ENCODE measurements around the gene MDP1. TPM values are rescaled to one million over a fixed set of nuclear protein-coding genes. Genes with fewer than 3 reads are reported as not detected.

MDP1 gene
- total and polyA plus RNA-seq, 2 experiments from 2014 or later = 9.8 to 31.1 TPM

DNA sequence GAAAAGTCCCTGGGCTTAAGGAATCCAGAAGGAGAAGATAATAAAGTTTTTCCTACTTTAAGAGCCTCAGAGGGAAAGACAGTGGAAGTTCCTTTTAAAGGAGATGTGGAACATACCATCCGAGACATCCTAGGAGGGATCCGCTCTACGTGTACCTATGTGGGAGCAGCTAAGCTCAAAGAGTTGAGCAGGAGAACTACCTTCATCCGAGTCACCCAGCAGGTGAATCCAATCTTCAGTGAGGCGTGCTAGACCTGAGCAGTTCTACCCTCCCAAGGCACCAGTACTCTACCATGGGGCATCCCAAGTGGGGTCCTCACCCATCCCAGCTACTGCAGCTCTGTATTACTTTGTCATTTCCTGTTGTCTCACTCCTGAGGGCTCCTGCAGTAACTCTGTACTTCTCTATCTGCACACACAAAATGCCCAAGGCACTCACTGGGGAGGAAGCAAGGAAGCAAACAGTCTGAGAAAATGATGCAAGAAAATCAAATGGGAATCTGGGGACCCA, 22.7 kb upstream of the MDP1 start (continued):
- TF ChIP-seq, protein P1, sequence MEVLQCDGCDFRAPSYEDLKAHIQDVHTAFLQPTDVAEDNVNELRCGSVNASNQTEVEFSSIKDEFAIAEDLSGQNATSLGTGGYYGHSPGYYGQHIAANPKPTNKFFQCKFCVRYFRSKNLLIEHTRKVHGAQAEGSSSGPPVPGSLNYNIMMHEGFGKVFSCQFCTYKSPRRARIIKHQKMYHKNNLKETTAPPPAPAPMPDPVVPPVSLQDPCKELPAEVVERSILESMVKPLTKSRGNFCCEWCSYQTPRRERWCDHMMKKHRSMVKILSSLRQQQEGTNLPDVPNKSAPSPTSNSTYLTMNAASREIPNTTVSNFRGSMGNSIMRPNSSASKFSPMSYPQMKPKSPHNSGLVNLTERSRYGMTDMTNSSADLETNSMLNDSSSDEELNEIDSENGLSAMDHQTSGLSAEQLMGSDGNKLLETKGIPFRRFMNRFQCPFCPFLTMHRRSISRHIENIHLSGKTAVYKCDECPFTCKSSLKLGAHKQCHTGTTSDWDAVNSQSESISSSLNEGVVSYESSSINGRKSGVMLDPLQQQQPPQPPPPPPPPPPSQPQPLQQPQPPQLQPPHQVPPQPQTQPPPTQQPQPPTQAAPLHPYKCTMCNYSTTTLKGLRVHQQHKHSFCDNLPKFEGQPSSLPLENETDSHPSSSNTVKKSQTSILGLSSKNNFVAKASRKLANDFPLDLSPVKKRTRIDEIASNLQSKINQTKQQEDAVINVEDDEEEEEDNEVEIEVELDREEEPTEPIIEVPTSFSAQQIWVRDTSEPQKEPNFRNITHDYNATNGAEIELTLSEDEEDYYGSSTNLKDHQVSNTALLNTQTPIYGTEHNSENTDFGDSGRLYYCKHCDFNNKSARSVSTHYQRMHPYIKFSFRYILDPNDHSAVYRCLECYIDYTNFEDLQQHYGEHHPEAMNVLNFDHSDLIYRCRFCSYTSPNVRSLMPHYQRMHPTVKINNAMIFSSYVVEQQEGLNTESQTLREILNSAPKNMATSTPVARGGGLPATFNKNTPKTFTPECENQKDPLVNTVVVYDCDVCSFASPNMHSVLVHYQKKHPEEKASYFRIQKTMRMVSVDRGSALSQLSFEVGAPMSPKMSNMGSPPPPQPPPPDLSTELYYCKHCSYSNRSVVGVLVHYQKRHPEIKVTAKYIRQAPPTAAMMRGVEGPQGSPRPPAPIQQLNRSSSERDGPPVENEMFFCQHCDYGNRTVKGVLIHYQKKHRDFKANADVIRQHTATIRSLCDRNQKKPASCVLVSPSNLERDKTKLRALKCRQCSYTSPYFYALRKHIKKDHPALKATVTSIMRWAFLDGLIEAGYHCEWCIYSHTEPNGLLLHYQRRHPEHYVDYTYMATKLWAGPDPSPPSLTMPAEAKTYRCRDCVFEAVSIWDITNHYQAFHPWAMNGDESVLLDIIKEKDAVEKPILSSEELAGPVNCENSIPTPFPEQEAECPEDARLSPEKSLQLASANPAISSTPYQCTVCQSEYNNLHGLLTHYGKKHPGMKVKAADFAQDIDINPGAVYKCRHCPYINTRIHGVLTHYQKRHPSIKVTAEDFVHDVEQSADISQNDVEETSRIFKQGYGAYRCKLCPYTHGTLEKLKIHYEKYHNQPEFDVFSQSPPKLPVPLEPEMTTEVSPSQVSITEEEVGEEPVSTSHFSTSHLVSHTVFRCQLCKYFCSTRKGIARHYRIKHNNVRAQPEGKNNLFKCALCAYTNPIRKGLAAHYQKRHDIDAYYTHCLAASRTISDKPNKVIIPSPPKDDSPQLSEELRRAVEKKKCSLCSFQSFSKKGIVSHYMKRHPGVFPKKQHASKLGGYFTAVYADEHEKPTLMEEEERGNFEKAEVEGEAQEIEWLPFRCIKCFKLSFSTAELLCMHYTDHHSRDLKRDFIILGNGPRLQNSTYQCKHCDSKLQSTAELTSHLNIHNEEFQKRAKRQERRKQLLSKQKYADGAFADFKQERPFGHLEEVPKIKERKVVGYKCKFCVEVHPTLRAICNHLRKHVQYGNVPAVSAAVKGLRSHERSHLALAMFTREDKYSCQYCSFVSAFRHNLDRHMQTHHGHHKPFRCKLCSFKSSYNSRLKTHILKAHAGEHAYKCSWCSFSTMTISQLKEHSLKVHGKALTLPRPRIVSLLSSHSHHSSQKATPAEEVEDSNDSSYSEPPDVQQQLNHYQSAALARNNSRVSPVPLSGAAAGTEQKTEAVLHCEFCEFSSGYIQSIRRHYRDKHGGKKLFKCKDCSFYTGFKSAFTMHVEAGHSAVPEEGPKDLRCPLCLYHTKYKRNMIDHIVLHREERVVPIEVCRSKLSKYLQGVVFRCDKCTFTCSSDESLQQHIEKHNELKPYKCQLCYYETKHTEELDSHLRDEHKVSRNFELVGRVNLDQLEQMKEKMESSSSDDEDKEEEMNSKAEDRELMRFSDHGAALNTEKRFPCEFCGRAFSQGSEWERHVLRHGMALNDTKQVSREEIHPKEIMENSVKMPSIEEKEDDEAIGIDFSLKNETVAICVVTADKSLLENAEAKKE (CRISPR knock-in tag; IDR thresholded peaks at IDR 0.05) = no peak
- TF ChIP-seq NANOG (IDR thresholded peaks at IDR 0.05; ENCODE audit: borderline replicate concordance) (no peak), STAT1 (IDR thresholded peaks at IDR 0.05; ENCODE audit: unreplicated experiment) (no peak), ZNF331 (CRISPR knock-in tag; IDR thresholded peaks at IDR 0.05; ENCODE audit: low read depth) (no peak), ZNF114 (CRISPR knock-in tag; IDR thresholded peaks at IDR 0.05) (no peak)

DNA sequence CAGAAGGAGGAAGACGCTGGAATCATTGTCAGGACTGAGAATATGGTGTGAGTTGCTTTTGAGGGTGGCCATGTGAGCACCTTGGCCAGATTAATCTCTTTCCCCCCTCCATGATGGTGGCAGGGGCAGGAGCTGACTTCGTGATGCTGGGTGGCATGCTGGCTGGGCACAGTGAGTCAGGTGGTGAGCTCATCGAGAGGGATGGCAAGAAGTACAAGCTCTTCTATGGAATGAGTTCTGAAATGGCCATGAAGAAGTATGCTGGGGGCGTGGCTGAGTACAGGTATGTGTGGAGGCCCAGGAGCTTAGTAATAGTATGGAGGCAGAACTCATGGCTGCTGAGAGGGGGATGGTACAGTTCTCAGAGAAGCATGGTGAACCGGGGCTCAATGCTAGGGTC, 22.3 kb upstream of the MDP1 start:
- Histone ChIP-seq H3K27ac (ENCODE audit: low read depth) (no peak overlapping the region), H3K27me3 (ENCODE audit: insufficient read depth) (no peaks in the 10 kb centered on the region), H3K4me1 (ENCODE audit: insufficient read depth) (peaks cover 13% of the 10 kb centered on the region; the same call in 1 of the 2 replicates), H3K79me2 (replicated peaks; ENCODE audit: insufficient read depth) (peaks cover 18% of the 10 kb centered on the region), H2AFZ (no peak overlapping the region), H4K20me1 (replicated peaks; ENCODE audit: insufficient read depth) (peaks cover 3% of the 10 kb centered on the region; the same call in 1 of the 2 replicates), H3K4me2 (no peak overlapping the region), H3K36me3 (ENCODE audit: insufficient read depth) (peaks cover 17% of the 10 kb centered on the region; the same call in 1 of the 2 replicates), H3K4me3 (no peak overlapping the region), H3F3A (replicated peaks; ENCODE audit: low read depth) (peaks cover 11% of the 10 kb centered on the region), H3K9me2 (ENCODE audit: insufficient read depth) (no peaks in the 10 kb centered on the region)
- Mint-ChIP-seq H3K4me3 (no peak overlapping the region), H3K36me3 (ENCODE audit: low read depth) (peaks cover 52% of the 10 kb centered on the region), H3K27me3 (ENCODE audit: insufficient read depth, low read depth, poor library complexity) (peaks cover 10% of the 10 kb centered on the region), H3K27ac (no peak overlapping the region), H3K9me3 (no peaks in the 10 kb centered on the region), H3K4me1 (peaks cover 12% of the 10 kb centered on the region)
- ATAC-seq (no peak), DNase-seq (ENCODE audit: low spot score) (no peak)
- TF ChIP-seq STAT1 (IDR thresholded peaks at IDR 0.05; ENCODE audit: unreplicated experiment) = no peak
- TF ChIP-seq, protein P1 (CRISPR knock-in tag; IDR thresholded peaks at IDR 0.05) = no peak
- no peak for TF ChIP-seq ZNF114 (CRISPR knock-in tag; IDR thresholded peaks at IDR 0.05)
- no peak for TF ChIP-seq JUNB (IDR thresholded peaks at IDR 0.05; ENCODE audit: unreplicated experiment)
- no peak for TF ChIP-seq EZH2phosphoT487 (IDR thresholded peaks at IDR 0.05; ENCODE audit: unreplicated experiment)
- TF ChIP-seq NANOG (IDR thresholded peaks at IDR 0.05; ENCODE audit: borderline replicate concordance) = no peak
